BE2C (cell line): Measurements from ENCODE around the gene BMS1.
A peak's percentile ranks its signal among the peaks of the same experiment; 100 is the strongest.

Experiments
- DNase-seq: peaks from one replicate; pipeline ENCODE4 v3.0.0-alpha.2; 2020
- H3K27me3 ChIP-seq: fragments of 250-450 bp; sonication (Bioruptor Pico); 2 replicates; pipeline ENCODE4 v1.5.1; 2020; ENCODE audit warnings: mild to moderate bottlenecking
- H3K36me3 ChIP-seq: fragments of 250-450 bp; sonication (Bioruptor Pico); 2 replicates; pipeline ENCODE4 v1.5.1; 2020; ENCODE audit warnings: mild to moderate bottlenecking
- H3K4me1 ChIP-seq: fragments of 250-450 bp; sonication (Bioruptor Pico); 2 replicates; pipeline ENCODE4 v1.5.1; 2020
- H3K4me3 ChIP-seq: 2 replicates; pipeline ENCODE4 v1.5.1; 2011; ENCODE audit warnings: low read depth, low read length
- H3K9me3 ChIP-seq: fragments of 250-450 bp; sonication (Bioruptor Pico); 2 replicates; pipeline ENCODE4 v1.5.1; 2020
- TF ChIP-seq, protein P1 (sequence below): IDR thresholded peaks from 2 replicates; pipeline ENCODE4 v1.5.1; 2012; ENCODE audit warnings: mild to moderate bottlenecking, low read depth, low read length

The BMS1 gene

DNA sequence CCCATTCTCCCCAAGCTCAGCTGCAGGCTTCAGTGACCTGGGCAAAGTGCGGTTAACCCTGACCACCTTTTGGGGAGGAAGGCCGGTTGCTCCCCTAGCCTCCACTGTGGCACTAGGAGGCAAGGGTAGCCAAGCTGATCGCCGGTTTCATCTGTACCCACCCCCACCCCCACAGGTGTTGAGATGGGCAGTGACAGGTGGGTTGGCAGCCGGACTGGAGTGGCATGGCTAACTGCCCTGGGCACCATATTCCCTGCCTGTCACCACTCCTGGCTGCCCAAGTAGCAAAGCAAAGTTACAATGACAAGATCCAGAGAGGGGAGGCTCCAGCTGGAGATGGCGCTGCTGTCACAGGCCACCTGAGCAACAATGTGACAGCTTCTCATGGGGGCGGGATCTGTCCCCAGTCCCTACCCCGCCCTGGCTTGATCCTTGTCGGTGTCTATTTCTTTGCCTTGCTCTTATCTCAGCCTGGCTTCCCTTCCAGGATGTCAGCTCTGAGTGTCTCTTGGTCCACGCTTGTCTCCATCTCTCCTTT lies 27.0 kb upstream of the BMS1 start:
- H3K36me3 ChIP-seq, result no peaks in the 10 kb centered on the region
- no peaks in the 10 kb centered on the region for H3K9me3 ChIP-seq
- TF ChIP-seq, protein P1, sequence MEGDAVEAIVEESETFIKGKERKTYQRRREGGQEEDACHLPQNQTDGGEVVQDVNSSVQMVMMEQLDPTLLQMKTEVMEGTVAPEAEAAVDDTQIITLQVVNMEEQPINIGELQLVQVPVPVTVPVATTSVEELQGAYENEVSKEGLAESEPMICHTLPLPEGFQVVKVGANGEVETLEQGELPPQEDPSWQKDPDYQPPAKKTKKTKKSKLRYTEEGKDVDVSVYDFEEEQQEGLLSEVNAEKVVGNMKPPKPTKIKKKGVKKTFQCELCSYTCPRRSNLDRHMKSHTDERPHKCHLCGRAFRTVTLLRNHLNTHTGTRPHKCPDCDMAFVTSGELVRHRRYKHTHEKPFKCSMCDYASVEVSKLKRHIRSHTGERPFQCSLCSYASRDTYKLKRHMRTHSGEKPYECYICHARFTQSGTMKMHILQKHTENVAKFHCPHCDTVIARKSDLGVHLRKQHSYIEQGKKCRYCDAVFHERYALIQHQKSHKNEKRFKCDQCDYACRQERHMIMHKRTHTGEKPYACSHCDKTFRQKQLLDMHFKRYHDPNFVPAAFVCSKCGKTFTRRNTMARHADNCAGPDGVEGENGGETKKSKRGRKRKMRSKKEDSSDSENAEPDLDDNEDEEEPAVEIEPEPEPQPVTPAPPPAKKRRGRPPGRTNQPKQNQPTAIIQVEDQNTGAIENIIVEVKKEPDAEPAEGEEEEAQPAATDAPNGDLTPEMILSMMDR, result no peak
- H3K4me1 ChIP-seq, result no peaks in the 10 kb centered on the region
- DNase-seq, result no peak
- H3K4me3 ChIP-seq, result no peak overlapping the region
- peaks cover 63% of the 10 kb centered on the region for H3K27me3 ChIP-seq

DNA sequence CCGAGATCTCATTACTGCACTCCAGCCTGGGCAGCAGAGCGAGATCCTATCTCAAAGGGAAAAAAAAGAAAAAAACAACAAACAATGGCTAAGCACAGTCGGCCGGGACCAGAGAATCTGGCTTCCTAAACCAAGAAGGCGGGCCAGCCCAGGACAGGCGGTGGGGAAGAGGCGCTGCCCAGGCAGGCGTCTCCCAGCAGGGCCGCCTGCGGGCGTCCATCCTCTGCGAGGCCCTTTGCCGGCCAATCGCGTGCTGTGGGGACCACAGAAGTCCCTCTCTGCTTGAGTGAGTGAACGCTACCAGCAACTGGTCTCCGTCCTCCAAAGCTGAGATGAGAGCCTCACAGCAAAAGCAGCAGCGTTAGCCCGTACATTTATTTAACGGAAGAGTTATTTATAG lies 14.7 kb upstream of the BMS1 start:
- Histone ChIP-seq H3K36me3 (no peaks in the 10 kb centered on the region), H3K27me3 (peaks cover 30% of the 10 kb centered on the region), H3K4me1 (no peaks in the 10 kb centered on the region), H3K4me3 (no peak overlapping the region), H3K9me3 (no peaks in the 10 kb centered on the region)
- no peak for DNase-seq
- TF ChIP-seq, protein P1, result no peak

DNA sequence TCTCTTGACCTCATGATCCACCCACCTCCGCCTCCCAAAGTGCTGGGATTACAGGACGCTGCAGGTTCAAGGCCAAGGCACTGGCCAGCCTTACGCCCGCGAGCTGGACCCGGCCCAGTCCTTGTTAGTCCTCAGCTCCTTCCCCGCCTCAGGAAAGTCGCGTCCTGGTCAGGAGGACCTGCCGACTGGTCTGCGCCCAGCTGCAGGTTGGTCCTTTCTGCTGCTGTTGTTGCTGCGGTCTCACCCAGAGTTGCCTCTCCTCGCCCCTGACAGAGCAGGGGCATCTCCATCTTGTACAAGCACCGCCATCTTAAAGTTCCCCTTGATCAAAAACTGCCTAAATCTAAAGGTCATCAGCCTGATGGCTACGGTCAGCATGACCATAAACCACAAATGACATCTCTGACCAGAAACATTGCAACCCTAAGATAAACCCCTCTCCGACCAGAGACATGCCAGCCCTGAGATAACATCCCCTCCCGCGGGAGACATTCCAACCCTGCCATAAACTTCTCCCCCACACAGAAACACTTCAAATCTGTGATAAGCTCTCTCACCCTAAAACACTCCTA lies 13.9 kb upstream of the BMS1 start:
- DNase-seq, result no peak
- Histone ChIP-seq H3K36me3 (no peaks in the 10 kb centered on the region), H3K4me1 (no peaks in the 10 kb centered on the region), H3K4me3 (no peak overlapping the region), H3K27me3 (peaks cover 28% of the 10 kb centered on the region), H3K9me3 (no peaks in the 10 kb centered on the region)
- TF ChIP-seq, protein P1, result no peak

DNA sequence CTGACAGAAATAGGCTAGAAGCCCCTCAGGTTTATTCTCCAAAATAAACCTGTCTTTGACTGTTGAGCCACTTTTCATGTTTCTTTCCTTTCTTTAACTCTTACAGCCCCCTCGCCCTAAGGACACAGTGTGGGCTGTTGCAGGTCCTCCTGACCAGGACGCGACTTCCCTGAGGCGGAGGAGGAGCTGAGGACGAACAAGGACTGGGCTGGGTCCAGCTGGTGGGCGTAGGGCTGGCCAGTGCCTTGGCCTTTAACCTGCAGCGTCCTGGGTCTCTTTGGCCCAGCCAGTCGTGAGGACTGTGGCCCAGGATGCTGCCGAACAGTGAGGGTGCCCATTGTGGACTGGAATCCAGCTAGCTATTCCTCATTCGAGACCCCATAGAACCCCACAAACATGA lies 13.4 kb upstream of the BMS1 start:
- Histone ChIP-seq H3K36me3 (no peaks in the 10 kb centered on the region), H3K27me3 (peaks cover 26% of the 10 kb centered on the region), H3K4me1 (no peaks in the 10 kb centered on the region), H3K4me3 (peak overlapping the region; percentile 52; the same call in 1 of the 2 replicates), H3K9me3 (no peaks in the 10 kb centered on the region)
- no peak for DNase-seq
- TF ChIP-seq, protein P1, result no peak

DNA sequence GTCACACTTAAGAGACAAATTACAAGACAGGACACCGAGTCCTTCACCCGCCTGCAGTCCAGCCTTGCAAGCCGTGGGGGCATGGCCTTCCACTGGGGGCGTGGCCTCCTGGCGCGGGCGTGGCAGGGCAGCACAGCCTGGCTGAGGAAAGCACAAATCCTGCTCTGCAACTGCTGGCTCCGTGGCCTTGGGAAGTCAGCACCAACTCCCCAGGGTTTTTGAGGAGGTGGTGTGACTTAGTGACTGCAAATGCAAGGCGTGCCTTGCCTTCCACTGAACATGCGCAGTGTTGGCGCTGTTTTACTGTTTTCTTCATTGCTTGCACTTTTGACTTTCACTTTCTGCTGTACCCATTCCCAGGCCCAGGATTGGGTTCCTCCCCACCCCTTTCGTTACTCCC lies 12.9 kb upstream of the BMS1 start:
- peak overlapping the region; percentile 52 for H3K4me3 ChIP-seq

DNA sequence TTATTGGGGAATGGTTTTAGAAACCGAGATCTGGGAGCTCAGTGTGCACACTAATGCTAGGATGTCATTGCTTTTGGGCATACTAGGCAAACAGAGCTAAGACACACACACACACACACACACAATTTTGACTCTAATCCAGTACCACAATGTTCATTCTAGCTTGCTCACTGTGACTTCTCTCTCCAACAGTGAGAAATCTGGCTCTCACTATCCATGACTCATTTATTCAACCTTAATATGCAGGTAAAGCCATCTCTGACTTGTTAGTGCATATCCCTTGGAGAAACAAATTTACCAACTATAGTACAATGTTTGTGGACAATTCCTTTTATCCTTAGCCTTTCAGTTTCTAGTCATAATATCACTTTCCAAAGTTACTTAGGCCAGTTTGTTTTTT lies 5.9 kb upstream of the BMS1 start:
- Histone ChIP-seq H3K36me3 (no peaks in the 10 kb centered on the region), H3K9me3 (no peaks in the 10 kb centered on the region), H3K4me3 (no peak overlapping the region), H3K27me3 (peaks cover 10% of the 10 kb centered on the region; the same call in 1 of the 2 replicates), H3K4me1 (no peaks in the 10 kb centered on the region)
- TF ChIP-seq, protein P1, result no peak
- no peak for DNase-seq

More for the DNA sequence above, 12.9 kb upstream of the BMS1 start:
- DNase-seq, result peak; percentile 66
- peaks cover 26% of the 10 kb centered on the region for H3K27me3 ChIP-seq
- TF ChIP-seq, protein P1, result no peak
- H3K36me3 ChIP-seq, result no peaks in the 10 kb centered on the region
- no peaks in the 10 kb centered on the region for H3K4me1 ChIP-seq
- no peaks in the 10 kb centered on the region for H3K9me3 ChIP-seq
